Stimulated activated CD8-positive, alpha-beta memory T cell treated with anti-CD3 and anti-CD28 coated beads, Interleukin-7, amount 100 ng/mL, for 4 hours (primary cell): ENCODE data around the gene ZNF335.
A peak's percentile ranks its signal among the peaks of the same experiment; 100 is the strongest.

Source experiments
- DNase-seq, 2 donors: peaks; one replicate each; pipeline ENCODE4 v3.0.0-alpha.2; 2020; ENCODE audit warnings: low read depth in 2 of 2

The ZNF335 gene

GRCh38 chr20:45951925-45952834 is 19.8 kb downstream of the ZNF335 start:
- no peak for DNase-seq

GRCh38 chr20:45950330-45950646 is 21.7 kb downstream of the ZNF335 start:
- no peak for DNase-seq

GRCh38 chr20:45949542-45950329 is 22.3 kb downstream of the ZNF335 start:
- DNase-seq = no peak

DNA sequence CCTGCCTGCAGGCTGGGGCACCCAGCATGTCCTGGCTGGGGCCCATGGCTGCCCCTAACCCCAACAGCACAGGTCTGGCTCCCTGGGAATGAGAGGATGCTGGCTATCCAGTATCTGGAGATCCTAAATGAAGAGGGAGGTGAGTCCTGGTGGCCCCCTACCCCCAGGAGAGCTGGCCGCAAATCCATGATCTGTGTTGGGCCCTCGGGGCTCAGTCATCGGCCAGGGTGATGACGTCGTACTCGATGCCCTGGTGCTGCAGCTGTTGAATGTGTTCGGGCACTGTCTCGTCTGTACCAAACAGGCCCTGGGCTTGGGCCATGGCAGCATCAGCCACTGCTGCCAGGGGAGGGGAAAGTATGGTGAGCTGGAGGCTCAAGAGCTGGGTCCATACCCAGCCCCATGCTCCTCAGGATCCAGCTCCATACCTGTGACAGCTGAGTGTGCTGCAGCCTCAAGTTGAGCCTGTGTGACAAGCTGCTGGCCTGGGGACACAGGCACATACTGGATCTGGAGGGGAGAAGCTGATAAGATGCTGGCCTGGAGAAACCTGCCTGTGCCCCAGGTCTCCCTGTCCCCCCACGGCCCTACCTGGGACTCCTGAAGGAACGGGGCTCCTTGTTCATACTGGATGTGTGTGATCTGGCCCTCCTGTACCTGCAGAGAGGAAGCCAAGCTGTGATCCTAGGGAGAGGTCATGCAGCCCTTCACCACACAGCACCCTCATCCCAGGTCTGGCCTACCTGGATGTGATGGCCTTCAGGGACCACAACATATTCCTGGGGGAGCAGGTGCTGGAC is 23.1 kb downstream of the ZNF335 start:
- DNase-seq = no peak

DNA sequence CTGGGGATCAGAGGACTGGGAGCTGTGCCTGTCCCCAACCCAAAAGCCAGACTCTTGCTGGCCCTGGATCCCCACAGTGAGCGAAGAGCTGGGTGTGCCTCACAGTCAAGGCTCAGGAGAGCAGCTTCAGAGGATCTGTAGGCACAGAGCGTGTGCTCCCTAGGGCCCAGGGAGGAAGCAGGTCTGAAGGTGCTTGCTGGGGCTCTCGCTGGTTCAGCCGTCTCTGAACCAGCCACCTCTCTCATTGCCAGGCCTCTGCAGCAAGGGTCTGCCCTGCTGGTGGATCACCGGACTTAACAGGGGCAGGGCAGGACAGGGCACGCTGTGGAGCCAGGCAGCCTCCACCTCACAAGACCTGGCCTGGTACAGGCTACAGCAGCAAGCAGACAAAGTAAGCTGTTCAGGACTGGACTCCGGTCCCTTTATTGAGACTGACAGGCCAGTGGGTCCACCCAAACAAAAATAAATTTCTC is 23.7 kb downstream of the ZNF335 start:
- no peak for DNase-seq

- no peak for DNase-seq
Observed at GRCh38 chr20:45947110-45947866, 24.7 kb downstream of the ZNF335 start.

- peak; percentile 63 to 65 for DNase-seq
Observed at GRCh38 chr20:45946149-45946970, 25.6 kb downstream of the ZNF335 start.

GRCh38 chr20:45945678-45946148 is 26.3 kb downstream of the ZNF335 start:
- no peak for DNase-seq

DNA sequence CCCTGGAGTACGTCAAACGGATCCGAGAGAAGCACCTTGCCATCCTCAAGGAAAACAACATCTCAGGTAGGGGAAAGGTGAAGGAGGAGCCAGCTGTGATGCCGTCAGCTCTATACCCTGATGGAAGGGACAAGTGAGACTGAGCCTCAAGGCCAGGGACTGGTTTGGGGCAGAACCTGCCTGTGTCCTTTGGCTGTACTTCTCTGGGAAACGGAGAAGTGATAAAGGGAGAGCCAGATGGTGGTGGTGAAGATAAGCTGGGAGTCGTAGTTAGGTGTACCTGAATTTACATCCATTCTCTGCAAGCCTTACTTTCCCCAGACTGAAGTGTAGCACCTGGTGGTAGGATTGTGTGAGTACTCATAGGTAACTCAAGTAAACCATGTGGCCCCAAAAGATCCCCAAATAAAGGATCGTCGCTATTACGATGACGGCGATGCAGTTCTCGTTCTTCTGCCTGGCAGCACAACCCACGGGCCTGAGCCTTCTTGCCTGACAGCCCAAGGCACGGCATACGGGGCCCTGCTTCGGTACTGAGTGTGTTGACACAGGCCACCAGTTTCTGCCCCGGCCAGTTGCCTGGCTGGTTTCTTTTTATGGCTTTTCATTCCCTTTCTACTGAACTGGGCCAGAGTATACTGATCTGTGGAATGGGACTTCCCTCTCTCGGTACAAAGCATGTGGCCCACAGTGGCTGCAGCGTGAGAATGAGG is 26.9 kb downstream of the ZNF335 start:
- no peak for DNase-seq

DNA sequence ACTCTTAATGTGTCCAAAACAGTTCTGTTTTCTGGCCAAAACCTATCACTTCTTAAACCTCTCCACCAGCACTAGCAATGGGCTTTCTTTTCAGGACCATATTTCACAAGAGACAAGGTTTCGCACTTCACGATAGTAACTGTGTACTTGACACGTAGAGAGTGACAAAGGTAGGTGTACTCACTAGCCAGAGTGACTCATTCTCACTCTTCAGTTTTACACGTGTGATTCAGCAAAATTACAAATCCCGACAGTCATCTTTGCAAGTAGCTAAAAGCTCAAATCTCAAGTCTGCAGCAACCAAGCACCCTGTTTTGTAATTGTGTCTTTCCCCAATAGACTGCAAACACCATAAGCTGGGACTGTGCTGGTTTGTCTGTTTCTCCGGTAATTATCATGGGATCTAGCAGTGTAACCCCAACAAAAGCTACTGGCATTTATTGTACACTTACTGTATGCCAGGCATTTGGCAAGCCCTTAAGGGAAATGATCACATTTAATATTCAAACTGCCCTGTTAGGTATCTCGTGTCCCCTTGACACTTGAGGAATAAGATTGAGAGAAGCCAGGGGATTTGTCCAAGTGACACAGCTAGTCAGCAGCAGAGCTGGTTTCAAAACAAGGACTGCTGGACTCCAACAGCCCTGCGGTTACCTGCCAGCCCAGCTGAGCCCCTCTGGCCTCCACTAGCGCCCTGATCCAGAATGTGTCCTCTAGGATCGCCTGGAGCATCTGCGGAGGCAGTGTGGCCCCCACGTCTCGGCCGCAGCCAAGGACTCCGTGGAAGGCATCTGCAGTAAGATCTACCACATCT is 27.6 kb downstream of the ZNF335 start:
- DNase-seq = no peak

DNA sequence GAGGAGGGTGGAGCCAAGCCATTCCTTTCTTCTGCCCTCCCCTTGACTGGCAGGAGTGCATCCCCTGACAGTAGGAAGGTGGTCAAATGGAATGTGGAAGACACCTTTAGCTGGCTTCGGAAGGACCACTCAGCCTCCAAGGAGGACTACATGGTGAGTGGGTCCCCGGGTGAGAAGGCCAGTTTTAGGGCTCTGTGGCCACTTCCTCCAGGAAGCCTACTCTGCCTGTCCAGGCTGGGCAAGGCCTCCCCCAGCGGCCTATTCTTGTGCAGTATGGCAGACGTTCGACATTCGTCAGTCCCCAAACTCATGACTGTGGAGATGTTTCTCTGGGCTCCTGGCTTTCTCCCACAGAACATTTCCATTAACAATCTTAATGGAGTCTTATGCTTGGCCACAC is 28.4 kb downstream of the ZNF335 start:
- DNase-seq = no peak

- no peak for DNase-seq
Observed at GRCh38 chr20:45940469-45940868, 31.5 kb downstream of the ZNF335 start.

- no peak for DNase-seq
Observed at GRCh38 chr20:45940053-45940452, 31.9 kb downstream of the ZNF335 start.

GRCh38 chr20:45938727-45939438 is 33.1 kb downstream of the ZNF335 start:
- DNase-seq = no peak

- no peak for DNase-seq
Observed at GRCh38 chr20:45937765-45938164, 34.2 kb downstream of the ZNF335 start.

- no peak for DNase-seq
Observed at GRCh38 chr20:45935416-45936046, 36.5 kb downstream of the ZNF335 start.

GRCh38 chr20:45934586-45935415 is 37.2 kb downstream of the ZNF335 start, which contains the start of gene PCIF1:
PCIF1 (plus strand) TSS chr20:45934683; CDS start chr20:45939000, 4,317 bp downstream.
- peak; percentile 97 to 98 for DNase-seq
